Measurements from ENCODE around the gene METTL26. TPM values are rescaled to one million over a fixed set of nuclear protein-coding genes. Genes with fewer than 3 reads are reported as not detected.

Gene METTL26
- total RNA-seq, 2 donors from 2014 or later: 76.8 to 115 TPM

GRCh38 chr16:648071-648780 is 12.1 kb upstream of the METTL26 start:
- Histone ChIP-seq H3K36me3 (replicated peaks in 1 of 2; ENCODE audit: insufficient read depth in 1 of 2, low read depth in 2 of 2) (no peaks in the 10 kb centered on the region), H3K27ac (peak overlapping the region; percentile 92 to 96 (median 95)), H3K27me3 (no peaks in the 10 kb centered on the region), H3K9me3 (no peaks in the 10 kb centered on the region), H3K4me3 (peak overlapping the region in 1 of 2 donors; percentile 70), H3K4me1 (peaks cover 72% of the 10 kb centered on the region)
- TF ChIP-seq, protein P1, sequence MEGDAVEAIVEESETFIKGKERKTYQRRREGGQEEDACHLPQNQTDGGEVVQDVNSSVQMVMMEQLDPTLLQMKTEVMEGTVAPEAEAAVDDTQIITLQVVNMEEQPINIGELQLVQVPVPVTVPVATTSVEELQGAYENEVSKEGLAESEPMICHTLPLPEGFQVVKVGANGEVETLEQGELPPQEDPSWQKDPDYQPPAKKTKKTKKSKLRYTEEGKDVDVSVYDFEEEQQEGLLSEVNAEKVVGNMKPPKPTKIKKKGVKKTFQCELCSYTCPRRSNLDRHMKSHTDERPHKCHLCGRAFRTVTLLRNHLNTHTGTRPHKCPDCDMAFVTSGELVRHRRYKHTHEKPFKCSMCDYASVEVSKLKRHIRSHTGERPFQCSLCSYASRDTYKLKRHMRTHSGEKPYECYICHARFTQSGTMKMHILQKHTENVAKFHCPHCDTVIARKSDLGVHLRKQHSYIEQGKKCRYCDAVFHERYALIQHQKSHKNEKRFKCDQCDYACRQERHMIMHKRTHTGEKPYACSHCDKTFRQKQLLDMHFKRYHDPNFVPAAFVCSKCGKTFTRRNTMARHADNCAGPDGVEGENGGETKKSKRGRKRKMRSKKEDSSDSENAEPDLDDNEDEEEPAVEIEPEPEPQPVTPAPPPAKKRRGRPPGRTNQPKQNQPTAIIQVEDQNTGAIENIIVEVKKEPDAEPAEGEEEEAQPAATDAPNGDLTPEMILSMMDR (IDR thresholded peaks at IDR 0.05): peak in 6 of 7 experiments; percentile 22 to 65 (median 58)
- TF ChIP-seq POLR2A (IDR thresholded peaks at IDR 0.05): no peak
- intact Hi-C loops (cut with DNase I): no loop called here
- peak; percentile 88 to 93 (median 92) for DNase-seq
- 18 to 28% methylated on average over 13 to 24 of the region's 24 CpGs for WGBS, 2 donors
- ATAC-seq: peak; percentile 72

GRCh38 chr16:647173-647902 is 11.2 kb upstream of the METTL26 start:
- 64 to 68% methylated on average over 9 to 25 of the region's 25 CpGs for WGBS, 2 donors
- H3K4me1 ChIP-seq: peaks cover 81% of the 10 kb centered on the region
- no peak for ATAC-seq
- H3K4me3 ChIP-seq: no peak overlapping the region
- no peaks in the 10 kb centered on the region for H3K27me3 ChIP-seq
- peak overlapping the region; percentile 92 to 96 (median 95) for H3K27ac ChIP-seq
- H3K9me3 ChIP-seq: no peaks in the 10 kb centered on the region
- no peak for TF ChIP-seq POLR2A (IDR thresholded peaks at IDR 0.05)
- TF ChIP-seq, protein P1 (IDR thresholded peaks at IDR 0.05): no peak
- DNase-seq: peak in 3 of 4 donors; percentile 42 to 64 (median 64)
- H3K36me3 ChIP-seq (replicated peaks in 1 of 2; ENCODE audit: insufficient read depth in 1 of 2, low read depth in 2 of 2): no peaks in the 10 kb centered on the region
- intact Hi-C loops (cut with DNase I): no loop called here

GRCh38 chr16:646679-647172 is 10.6 kb upstream of the METTL26 start:
- WGBS, 2 donors: 71 to 80% methylated on average over 9 to 18 of the region's 22 CpGs
- intact Hi-C loops (cut with DNase I): no loop called here
- peaks cover 82% of the 10 kb centered on the region for H3K4me1 ChIP-seq
- H3K9me3 ChIP-seq: no peaks in the 10 kb centered on the region
- ATAC-seq: no peak
- TF ChIP-seq, protein P1 (IDR thresholded peaks at IDR 0.05): no peak
- no peak for TF ChIP-seq POLR2A (IDR thresholded peaks at IDR 0.05)
- DNase-seq: no peak
- H3K36me3 ChIP-seq (replicated peaks in 1 of 2; ENCODE audit: insufficient read depth in 1 of 2, low read depth in 2 of 2): no peaks in the 10 kb centered on the region
- peak overlapping the region; percentile 92 to 96 (median 95) for H3K27ac ChIP-seq
- no peak overlapping the region for H3K4me3 ChIP-seq
- H3K27me3 ChIP-seq: no peaks in the 10 kb centered on the region

- Histone ChIP-seq H3K4me1 (peaks cover 89% of the 10 kb centered on the region), H3K9me3 (no peaks in the 10 kb centered on the region), H3K27ac (peak overlapping the region; percentile 92 to 96 (median 95)), H3K27me3 (no peaks in the 10 kb centered on the region), H3K36me3 (replicated peaks in 1 of 2; ENCODE audit: insufficient read depth in 1 of 2, low read depth in 2 of 2) (no peaks in the 10 kb centered on the region), H3K4me3 (no peak overlapping the region)
- intact Hi-C loops (cut with DNase I): no loop called here
- no peak for TF ChIP-seq POLR2A (IDR thresholded peaks at IDR 0.05)
- ATAC-seq (no peak), DNase-seq (peak in 2 of 4 donors; percentile 69 to 75)
- 71% methylated on average over 25 to 30 of the region's 32 CpGs for WGBS, 2 donors
Observed at GRCh38 chr16:645852-646678, 10.0 kb upstream of the METTL26 start.

Measured in body of pancreas (tissue), 4 donors.